GM19372 (cell line): ENCODE results near the gene IDH3G.

Experiments used
- ATAC-seq: cut with Tn5 transposase; IDR thresholded peaks from one replicate; pipeline ENCODE4 v1.9.1; 2021; ENCODE audit warnings: mild to moderate bottlenecking, low read depth, moderate library complexity; ENCODE audit not compliant: unreplicated experiment

The IDH3G gene

DNA sequence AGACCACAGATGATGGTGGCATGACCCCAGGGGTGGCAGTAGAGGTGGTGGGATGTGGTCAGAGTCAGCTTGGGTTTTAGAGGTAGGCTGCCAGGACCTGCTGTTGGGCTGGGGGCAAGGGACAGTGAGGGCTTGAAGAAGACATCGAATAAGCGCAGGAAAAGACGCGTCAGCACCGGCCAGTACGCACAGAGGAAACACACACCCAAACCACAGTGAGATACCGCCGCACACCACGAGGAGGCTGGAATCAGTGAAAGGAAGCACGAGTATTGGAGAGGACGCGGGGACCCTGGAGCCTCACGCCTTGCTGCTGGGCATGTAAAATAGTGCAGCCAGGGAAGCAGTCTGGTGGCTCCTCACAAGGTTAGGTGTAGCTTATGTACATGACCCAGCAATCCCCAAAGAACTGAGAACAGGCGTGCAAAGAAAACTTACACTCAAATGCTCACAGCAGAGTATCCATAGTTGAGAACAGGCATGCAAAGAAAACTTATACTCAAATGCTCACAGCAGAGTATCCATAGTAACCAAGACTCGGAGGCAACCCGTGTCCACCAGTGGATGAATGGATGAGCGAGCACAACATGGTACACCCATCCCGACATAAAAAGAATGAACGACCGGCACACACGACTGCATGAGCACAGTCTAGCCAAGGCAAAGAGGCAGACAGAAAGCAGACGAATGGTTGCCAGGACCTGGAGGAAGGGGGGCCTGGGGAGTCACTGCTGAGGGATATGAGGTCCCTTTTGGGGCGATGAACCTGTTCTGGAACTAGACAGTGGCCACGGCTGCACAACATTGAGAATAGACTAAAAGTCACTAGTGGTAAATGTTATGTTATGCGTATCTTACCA is 22.9 kb upstream of the IDH3G start:
- ATAC-seq = no peak

- ATAC-seq = no peak
Observed at GRCh38 chrX:153814591-153815315, 20.6 kb upstream of the IDH3G start.

DNA sequence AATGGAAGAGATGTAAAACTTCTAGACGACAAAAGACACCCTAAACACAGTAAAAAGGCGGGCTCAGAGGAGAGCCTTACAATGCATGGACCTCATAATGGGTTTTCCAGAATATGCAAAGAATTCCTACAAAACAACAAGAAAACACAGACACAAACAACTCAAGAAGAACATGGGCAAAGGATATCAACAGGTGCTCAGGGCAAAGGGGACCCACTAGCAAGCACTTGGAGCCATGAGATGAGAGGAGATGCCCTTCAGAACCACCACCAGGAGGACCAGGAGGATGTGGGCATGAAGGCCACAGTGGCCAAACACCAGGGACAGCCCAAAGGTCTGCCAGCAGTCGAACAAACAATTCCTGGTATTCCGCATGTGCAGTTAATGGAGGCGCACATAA is 19.0 kb upstream of the IDH3G start:
- ATAC-seq = no peak

- ATAC-seq = no peak
Observed at GRCh38 chrX:153812220-153812619, 18.0 kb upstream of the IDH3G start.

- no peak for ATAC-seq
Observed at GRCh38 chrX:153807976-153808375, 13.8 kb upstream of the IDH3G start.

DNA sequence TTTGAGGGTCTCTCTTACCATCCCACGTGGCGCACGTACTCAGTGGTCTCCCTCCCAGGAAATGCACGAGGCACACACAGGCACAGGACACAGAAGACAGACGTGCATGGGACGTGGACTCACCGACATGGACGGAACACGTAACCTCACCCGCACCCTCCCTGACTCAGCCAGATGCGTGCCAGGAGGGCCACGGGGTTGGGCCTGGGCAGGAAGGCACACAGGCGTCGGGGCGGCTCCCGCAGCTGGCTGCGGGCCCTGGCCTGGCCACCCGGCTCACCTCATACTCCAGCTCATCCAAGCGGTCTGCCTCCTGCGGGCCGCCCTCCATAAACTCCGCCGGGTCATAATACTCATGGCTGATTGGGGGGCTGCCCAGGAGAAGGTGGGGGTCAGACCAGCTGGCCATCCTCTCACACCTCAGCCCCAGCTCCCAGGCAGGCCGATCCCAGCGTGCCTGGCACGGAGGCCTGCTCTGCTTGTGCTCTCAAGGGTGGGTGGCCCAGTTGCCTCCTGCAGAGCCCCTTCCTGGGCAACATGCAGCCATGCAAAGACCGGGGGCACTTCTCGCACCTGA is 12.9 kb upstream of the IDH3G start:
- no peak for ATAC-seq

DNA sequence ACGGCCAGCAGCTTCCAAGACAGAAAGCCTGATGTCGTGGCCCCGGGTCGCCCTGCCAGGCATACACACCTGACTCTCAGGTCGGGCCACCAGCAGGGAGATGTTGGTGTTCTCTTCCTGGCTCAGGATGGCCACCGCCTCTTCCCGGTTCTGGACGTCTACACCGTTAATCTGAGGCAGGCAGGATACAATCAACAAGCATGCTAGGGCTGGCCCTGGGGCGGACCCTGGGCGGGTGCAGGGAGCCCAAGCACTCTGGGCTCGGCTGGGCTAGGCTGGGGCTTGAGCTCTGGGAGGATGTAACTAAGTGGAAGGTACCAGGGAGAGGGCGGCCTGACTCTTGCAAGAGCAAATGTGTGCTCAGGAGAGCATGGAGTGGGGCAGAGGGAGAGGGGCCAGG is 11.3 kb upstream of the IDH3G start:
- ATAC-seq = no peak

DNA sequence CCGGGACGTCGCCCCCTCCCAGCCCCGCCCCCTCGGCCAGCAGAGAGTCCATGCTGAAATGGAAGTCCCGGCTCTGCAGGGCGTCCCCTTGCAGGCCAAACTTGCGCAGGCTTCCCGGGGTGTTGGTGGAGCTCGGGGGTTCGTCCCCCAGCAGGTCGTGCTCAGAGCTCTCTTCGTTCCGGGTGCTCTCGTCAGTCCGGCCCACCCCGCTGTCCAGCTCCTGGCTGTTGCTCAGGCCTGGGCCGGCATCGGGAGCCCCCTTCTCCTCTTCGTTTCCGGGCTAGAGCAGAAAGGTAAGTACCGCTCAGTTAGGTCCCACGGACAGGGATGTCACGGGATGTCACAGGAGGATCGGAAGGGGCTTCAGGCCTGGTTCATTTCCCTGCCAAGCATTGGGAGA is 10.4 kb upstream of the IDH3G start:
- ATAC-seq = no peak

DNA sequence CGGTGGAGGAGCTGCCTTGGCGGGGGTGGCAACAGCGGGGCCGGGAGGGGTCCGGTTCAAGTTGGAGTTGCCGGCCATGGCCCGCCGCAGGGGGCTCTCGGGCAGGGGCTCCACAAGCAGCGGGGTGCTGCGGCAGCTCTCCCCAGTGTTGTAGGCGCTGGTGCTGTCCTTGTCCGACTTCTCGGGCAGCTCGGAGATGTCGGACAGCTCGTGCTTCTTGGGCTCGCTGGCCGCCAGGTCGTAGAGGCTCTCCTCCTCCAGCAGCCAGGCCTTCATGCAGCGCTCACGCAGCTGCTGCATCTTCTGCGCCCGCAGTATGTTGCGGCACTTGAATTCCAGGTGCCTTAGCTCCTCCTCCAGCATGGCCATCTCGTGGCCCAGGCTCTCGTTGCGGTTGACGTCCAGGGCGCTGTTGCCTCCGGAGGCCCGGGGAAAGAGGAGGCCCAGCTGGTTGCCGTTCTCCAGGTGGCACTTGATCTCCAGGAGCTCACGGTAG is 10.0 kb upstream of the IDH3G start:
- ATAC-seq = no peak

DNA sequence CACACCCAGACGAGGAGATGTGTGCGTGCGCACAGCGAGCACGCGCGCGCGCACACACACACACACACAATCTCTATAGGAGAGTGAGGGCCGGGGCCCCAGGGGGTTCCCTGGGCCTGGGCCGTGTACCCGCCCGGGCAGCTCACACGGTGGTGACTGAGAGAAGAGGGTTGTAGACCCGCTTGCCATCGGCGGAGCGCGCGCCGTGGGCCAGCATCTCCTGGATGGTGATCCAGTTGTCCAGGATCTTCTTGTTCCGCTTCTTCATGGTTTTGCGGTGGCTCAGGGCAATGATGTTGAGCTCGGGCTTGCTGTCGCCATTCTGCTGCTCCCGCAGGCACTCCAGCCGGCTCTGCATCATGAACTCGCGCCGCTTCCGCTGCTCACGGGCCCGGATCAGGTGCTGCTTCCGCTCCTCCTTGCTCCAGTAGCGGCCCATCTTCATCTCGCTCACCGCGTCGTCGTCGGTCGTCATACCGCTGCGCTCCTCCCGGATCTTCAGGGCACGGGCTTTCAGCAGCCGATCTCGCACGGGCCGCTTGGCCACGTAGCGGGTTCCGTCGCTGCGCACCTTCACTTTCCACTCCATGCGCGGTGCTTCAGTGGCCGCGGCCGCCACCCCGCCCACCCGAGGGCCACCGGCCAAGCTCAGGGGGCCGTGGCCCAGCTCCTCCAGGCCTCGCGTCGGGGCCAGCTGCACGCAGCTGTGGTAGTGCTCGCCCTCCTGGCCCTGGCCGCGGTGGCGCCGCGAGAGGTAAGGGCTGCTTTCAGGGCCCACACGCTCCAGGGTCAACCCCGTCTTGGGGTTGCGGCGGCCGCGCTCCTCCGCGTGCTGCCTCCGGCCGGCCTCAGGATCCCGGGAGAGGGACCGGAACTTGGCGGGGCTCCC is 9.3 kb upstream of the IDH3G start:
- no peak for ATAC-seq

DNA sequence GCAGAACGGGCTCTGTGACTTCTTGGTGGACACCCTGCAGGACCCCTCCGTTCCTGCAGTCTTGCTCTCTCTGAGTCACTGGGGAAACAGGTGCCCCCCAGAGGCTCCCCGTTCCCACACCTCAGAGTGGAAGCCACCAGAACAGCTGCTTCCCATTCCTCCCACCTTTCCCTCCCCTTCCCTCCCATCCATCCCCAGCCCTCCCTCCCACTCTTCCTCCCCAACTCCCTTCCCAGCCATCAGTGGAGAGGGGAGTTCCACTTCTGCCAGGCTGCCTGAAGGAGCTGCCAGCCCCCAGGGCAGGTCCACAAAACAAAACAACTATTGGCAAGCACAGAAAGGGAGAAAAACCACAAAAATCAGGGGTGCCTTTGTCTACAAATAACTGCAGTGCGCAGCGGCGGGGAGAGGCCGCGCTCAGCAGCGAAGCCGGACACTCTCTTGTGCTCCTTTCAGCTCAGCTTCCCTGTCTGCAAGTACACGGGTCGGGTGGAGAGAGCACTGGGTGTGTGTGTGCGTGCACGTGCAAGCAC is 8.4 kb upstream of the IDH3G start:
- no peak for ATAC-seq

DNA sequence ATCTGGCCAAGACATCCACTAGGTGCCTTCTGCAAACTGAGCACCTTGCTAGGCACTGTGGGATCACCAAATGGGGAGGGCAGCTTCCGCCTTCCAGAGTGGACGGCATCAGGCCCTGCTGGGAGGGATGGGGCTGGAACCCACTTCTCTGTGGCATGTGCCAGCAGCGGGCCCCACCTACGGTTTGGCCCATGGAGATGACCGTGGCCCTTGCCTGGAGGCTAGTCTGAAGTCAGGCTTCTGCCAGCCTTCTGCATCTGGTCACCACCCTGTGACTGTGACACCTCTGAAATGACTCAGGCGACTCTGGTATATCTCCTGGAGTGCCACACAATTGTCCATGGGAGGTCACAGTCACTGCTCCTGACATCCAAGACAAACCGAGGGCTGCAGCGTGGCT is 7.5 kb upstream of the IDH3G start:
- no peak for ATAC-seq

DNA sequence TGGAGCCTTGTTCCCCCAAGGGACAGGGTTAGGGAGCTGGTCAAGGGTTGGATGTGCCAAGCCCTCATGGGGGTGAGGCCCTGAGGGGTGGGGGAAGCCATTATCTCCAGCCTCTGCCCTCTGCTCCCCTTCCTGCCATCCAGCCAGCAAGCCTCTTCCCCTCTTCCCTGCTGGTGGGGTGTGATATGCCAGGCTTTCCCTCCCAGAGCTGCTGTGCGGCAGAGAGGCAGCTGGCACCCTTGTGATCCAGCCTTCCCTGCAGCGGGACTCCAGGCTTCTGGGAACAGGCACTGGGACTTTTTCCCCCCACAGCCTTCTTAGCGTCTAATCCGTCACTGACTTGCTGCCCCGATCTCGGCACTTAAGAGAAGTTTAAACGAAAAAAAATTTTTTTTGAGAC is 6.6 kb upstream of the IDH3G start:
- no peak for ATAC-seq

GRCh38 chrX:153800177-153800722 is 6.1 kb upstream of the IDH3G start:
- ATAC-seq = no peak

DNA sequence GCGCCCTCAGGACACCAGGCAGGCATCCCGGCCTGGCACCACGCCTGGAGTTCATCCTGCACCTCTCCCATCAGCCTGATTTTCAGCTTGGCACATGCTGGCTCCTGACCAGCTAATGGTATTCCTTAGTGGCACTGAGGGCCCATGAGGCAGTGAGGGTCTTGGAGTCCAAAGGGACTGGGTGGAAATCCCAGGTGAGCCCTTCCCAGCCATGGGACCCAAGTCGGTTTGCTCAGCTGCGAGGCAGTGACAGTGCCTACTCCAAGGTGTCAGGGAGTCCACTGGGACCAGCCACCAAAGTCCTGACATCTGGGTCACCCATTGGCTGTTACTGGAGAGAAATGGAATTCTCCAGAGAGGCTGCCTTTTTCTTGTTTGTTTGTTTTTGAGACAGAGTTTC is 5.2 kb upstream of the IDH3G start:
- ATAC-seq = no peak

DNA sequence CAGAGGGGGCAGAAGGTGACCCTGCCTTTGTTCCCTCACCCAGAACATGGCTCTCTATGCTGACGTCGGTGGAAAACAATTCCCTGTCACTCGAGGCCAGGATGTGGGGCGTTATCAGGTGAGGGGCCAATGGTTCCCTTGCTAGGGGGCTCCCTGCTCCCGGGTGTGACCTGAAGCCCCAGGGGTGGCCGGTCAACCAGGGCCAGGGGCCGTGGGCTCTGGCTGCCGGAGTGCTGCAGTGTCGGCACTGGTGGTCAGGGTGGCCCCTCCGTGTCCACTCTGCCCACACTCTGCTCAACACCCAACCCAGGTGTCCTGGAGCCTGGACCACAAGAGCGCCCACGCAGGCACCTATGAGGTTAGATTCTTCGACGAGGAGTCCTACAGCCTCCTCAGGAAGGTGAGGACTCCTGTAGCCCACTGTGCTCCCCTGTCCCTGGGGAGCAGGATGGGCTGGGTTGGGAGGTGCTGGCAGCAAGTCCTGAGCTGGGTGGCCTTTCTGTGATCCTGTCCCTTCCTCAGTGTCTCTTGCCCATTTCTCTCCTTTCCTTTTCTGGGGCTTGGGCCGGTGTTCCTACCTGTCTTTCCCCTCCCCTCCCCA is 3.3 kb upstream of the IDH3G start:
- no peak for ATAC-seq

DNA sequence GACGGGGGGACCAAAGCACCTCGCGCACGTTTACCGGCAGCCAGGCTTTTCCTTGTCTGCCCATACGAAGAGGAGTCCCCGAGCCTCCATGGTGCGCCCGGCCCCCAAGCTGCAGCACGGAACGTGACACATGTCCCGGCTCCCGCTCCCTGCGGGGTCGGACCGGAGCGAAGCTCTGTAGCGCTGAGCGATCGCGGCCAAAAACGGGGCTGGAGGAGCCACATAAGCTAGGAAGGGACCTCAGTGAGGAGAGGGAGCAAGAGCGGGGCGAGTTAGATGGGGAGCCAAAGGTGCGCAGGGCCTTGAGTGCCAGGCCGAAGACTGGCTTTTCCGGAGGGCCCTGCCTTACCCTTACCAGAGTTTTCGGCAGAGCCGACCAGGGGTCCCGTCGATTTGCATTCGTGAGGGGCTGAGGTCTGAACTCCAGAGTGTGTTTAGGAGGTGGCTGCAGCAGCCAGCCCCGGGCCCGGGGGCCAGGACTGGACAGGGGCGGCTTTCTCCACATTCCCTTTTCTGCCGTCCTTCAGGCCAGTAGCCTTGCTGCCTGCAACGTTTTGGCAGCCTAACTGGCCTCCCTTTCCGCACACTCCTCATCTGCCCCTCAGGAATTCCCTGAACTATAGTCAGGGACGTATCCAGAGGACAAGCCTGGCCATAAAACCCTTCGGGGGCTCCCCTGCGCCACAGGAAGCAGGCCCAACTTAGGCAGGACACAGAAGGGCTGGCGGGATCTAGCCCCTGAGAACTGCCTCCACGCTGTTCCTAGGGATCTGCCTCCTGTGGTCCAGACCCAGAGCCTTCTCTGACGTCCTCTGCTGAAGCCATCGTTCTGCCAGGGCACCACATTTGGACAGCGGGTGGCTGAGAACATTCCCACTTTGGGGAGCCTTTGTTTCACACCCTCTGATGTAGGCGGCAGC is 982 bp upstream of the IDH3G start:
- no peak for ATAC-seq

GRCh38 chrX:153793291-153793690 is 884 bp downstream of the IDH3G start:
- ATAC-seq = no peak

DNA sequence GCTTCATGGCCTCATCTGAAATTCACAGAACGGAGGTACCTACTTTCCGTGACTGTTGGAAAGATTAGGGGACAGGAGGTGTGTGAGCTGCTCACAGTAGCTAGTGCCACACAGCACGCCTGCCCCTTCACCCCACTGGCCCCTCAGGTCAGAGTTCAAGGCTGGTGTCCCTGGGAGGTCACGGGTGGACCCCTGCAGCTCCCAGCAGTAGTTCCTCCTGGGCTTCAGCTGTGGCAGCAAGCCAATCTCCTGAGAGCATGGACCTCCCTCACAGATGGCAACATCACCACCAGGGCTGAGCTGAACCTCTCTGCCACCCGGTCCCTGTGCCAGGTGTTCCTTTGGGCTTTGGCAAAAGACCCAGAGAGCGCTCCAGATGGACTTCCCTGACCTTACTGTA is 1.8 kb downstream of the IDH3G start:
- no peak for ATAC-seq
